ENCODE results near the gene BPIFB1. TPM values are rescaled to one million over a fixed set of nuclear protein-coding genes. Genes with fewer than 3 reads are reported as not detected.

BPIFB1 gene
- total and polyA plus RNA-seq, 2 of the 13 experiments (the other 11 are each of a cell fraction or from before 2014, with no cell fraction given) = 0.82 to 4.4 TPM

GRCh38 chr20:33262658-33263065, 20.4 kb upstream of the BPIFB1 start (continued):
- TF ChIP-seq AFF4 (CRISPR knock-in tag; IDR thresholded peaks at IDR 0.05) (no peak), THAP11 (CRISPR knock-in tag; IDR thresholded peaks at IDR 0.05) (peak; percentile 50; the same call in 1 of the 2 replicates), TAF15 (IDR thresholded peaks at IDR 0.05; ENCODE audit: low read depth, low read length, poor library complexity, severe bottlenecking) (no peak), TEAD3 (CRISPR knock-in tag; optimal IDR thresholded peaks at IDR 0.05; ENCODE audit: borderline replicate concordance) (peak; percentile 70), ZBTB26 (CRISPR knock-in tag; IDR thresholded peaks at IDR 0.05; ENCODE audit: borderline replicate concordance) (peak; percentile 70; the same call in 1 of the 2 replicates), TEF (CRISPR knock-in tag; IDR thresholded peaks at IDR 0.05) (no peak), ARID4A (CRISPR knock-in tag; IDR thresholded peaks at IDR 0.05; ENCODE audit: borderline replicate concordance) (no peak), MZF1 (CRISPR knock-in tag; IDR thresholded peaks at IDR 0.05; ENCODE audit: borderline replicate concordance) (no peak), ZNF513 (CRISPR knock-in tag; conservative IDR thresholded peaks at IDR 0.05) (no peak), PRMT3 (CRISPR knock-in tag; IDR thresholded peaks at IDR 0.05; ENCODE audit: borderline replicate concordance, low read depth) (no peak), ZNF136 (CRISPR knock-in tag; IDR thresholded peaks at IDR 0.05; ENCODE audit: low read depth) (no peak), LCORL (IDR thresholded peaks at IDR 0.05) (no peak), LCORL (CRISPR knock-in tag; IDR thresholded peaks at IDR 0.05) (no peak), POGZ (CRISPR knock-in tag; IDR thresholded peaks at IDR 0.05) (no peak), MTF2 (CRISPR knock-in tag; IDR thresholded peaks at IDR 0.05; ENCODE audit: borderline replicate concordance) (no peak), KAT8 (CRISPR knock-in tag; IDR thresholded peaks at IDR 0.05) (peak; percentile 45; the same call in 1 of the 2 replicates), SATB2 (CRISPR knock-in tag; IDR thresholded peaks at IDR 0.05) (no peak), ZNF205 (CRISPR knock-in tag; IDR thresholded peaks at IDR 0.05) (peak; percentile 51; the same call in 1 of the 2 replicates)

Measured in HepG2 (cell line).